ENCODE measurements around the gene NEXN. TPM values are rescaled to one million over a fixed set of nuclear protein-coding genes. Genes with fewer than 3 reads are reported as not detected.

NEXN gene
- total and polyA plus RNA-seq, 4 donors: 7.6 to 20.9 (median 12.5) TPM

GRCh38 chr1:77983997-77984355, 95.6 kb downstream of the NEXN start:
- Histone ChIP-seq H3K4me3 (no peak overlapping the region), H3K27me3 (ENCODE audit: control insufficient read depth in 3 of 3, insufficient read depth in 3 of 3, low read length in 2 of 3) (no peaks in the 10 kb centered on the region), H3K36me3 (ENCODE audit: control insufficient read depth in 4 of 4, insufficient read depth in 4 of 4, low read length in 4 of 4) (no peaks in the 10 kb centered on the region), H3K9me3 (ENCODE audit: control insufficient read depth in 4 of 4, insufficient read depth in 3 of 4, low read length in 3 of 4) (no peaks in the 10 kb centered on the region), H3K27ac (ENCODE audit: low read depth in 1 of 2, low read length in 1 of 2) (peak overlapping the region in 1 of 2 donors; percentile 6), H3K4me1 (ENCODE audit: control insufficient read depth in 5 of 5, insufficient read depth in 5 of 5, low read length in 5 of 5) (peaks cover 3 to 16% (median 9%) of the 10 kb centered on the region in 5 donors), H3K9ac (ENCODE audit: insufficient read depth in 1 of 2, low read length in 2 of 2) (no peak overlapping the region)
- DNase-seq: no peak
- ATAC-seq (ENCODE audit: insufficient read depth, low FRiP score): no peak
- no peak for TF ChIP-seq CTCF (IDR thresholded peaks at IDR 0.05; ENCODE audit: control extremely low read depth, extremely low read depth)

GRCh38 chr1:77984629-77985028, 96.2 kb downstream of the NEXN start:
- H3K4me1 ChIP-seq (ENCODE audit: control insufficient read depth in 5 of 5, insufficient read depth in 5 of 5, low read length in 5 of 5): peaks cover 3 to 16% (median 9%) of the 10 kb centered on the region in 5 donors
- no peak overlapping the region for H3K4me3 ChIP-seq
- DNase-seq (no peak), ATAC-seq (ENCODE audit: insufficient read depth, low FRiP score) (no peak)
- TF ChIP-seq CTCF (IDR thresholded peaks at IDR 0.05; ENCODE audit: control extremely low read depth, extremely low read depth): no peak
- H3K9me3 ChIP-seq (ENCODE audit: control insufficient read depth in 4 of 4, insufficient read depth in 3 of 4, low read length in 3 of 4): no peaks in the 10 kb centered on the region
- no peaks in the 10 kb centered on the region for H3K36me3 ChIP-seq (ENCODE audit: control insufficient read depth in 4 of 4, insufficient read depth in 4 of 4, low read length in 4 of 4)
- H3K9ac ChIP-seq (ENCODE audit: insufficient read depth in 1 of 2, low read length in 2 of 2): no peak overlapping the region
- H3K27me3 ChIP-seq (ENCODE audit: control insufficient read depth in 3 of 3, insufficient read depth in 3 of 3, low read length in 2 of 3): no peaks in the 10 kb centered on the region
- H3K27ac ChIP-seq (ENCODE audit: low read depth in 1 of 2, low read length in 1 of 2): no peak overlapping the region
- WGBS, 2 donors: 94 to 95% methylated on average over 4 of the region's 4 CpGs

GRCh38 chr1:77986810-77987209, 98.4 kb downstream of the NEXN start:
- Histone ChIP-seq H3K9me3 (ENCODE audit: control insufficient read depth in 4 of 4, insufficient read depth in 3 of 4, low read length in 3 of 4) (no peaks in the 10 kb centered on the region), H3K4me1 (ENCODE audit: control insufficient read depth in 5 of 5, insufficient read depth in 5 of 5, low read length in 5 of 5) (peaks cover 0 to 18% (median 3%) of the 10 kb centered on the region in 5 donors), H3K27me3 (ENCODE audit: control insufficient read depth in 3 of 3, insufficient read depth in 3 of 3, low read length in 2 of 3) (no peaks in the 10 kb centered on the region), H3K4me3 (no peak overlapping the region), H3K36me3 (ENCODE audit: control insufficient read depth in 4 of 4, insufficient read depth in 4 of 4, low read length in 4 of 4) (peaks cover 0 to 3% (median 1%) of the 10 kb centered on the region in 4 donors), H3K9ac (ENCODE audit: insufficient read depth in 1 of 2, low read length in 2 of 2) (no peak overlapping the region), H3K27ac (ENCODE audit: low read depth in 1 of 2, low read length in 1 of 2) (no peak overlapping the region)
- ATAC-seq (ENCODE audit: insufficient read depth, low FRiP score) (no peak), DNase-seq (no peak)
- TF ChIP-seq CTCF (IDR thresholded peaks at IDR 0.05; ENCODE audit: control extremely low read depth, extremely low read depth): no peak

- Histone ChIP-seq H3K27ac (ENCODE audit: low read depth in 1 of 2, low read length in 1 of 2) (no peak overlapping the region), H3K4me1 (ENCODE audit: control insufficient read depth in 5 of 5, insufficient read depth in 5 of 5, low read length in 5 of 5) (peaks cover 0 to 18% (median 3%) of the 10 kb centered on the region in 5 donors), H3K9ac (ENCODE audit: insufficient read depth in 1 of 2, low read length in 2 of 2) (no peak overlapping the region), H3K9me3 (ENCODE audit: control insufficient read depth in 4 of 4, insufficient read depth in 3 of 4, low read length in 3 of 4) (no peaks in the 10 kb centered on the region), H3K4me3 (no peak overlapping the region), H3K36me3 (ENCODE audit: control insufficient read depth in 4 of 4, insufficient read depth in 4 of 4, low read length in 4 of 4) (peaks cover 0 to 3% (median 1%) of the 10 kb centered on the region in 4 donors), H3K27me3 (ENCODE audit: control insufficient read depth in 3 of 3, insufficient read depth in 3 of 3, low read length in 2 of 3) (no peaks in the 10 kb centered on the region)
- WGBS, 2 donors: 90 to 98% methylated on average over 2 of the region's 2 CpGs
- no peak for DNase-seq
- TF ChIP-seq CTCF (IDR thresholded peaks at IDR 0.05; ENCODE audit: control extremely low read depth, extremely low read depth): no peak
- ATAC-seq (ENCODE audit: insufficient read depth, low FRiP score): no peak
Observed at GRCh38 chr1:77987919-77988318, 99.5 kb downstream of the NEXN start.

All from lung (tissue), 12 donors.